Measurements from ENCODE around the gene DLGAP4.
A peak's percentile ranks its signal among the peaks of the same experiment; 100 is the strongest.
"Not testable (repeated sequence)": the region's sequence is repeated elsewhere in the genome, so short reads cannot be mapped to it uniquely, and the experiment has no call there.

The DLGAP4 gene

GRCh38 chr20:36550790-36551299, 244.7 kb downstream of the DLGAP4 start:
- Histone ChIP-seq H3K27ac (ENCODE audit: low read depth, low read length) (no peak overlapping the region), H3K4me1 (ENCODE audit: insufficient read depth, low read length) (no peaks in the 10 kb centered on the region), H3K36me3 (ENCODE audit: insufficient read depth, low read length) (peaks cover 33% of the 10 kb centered on the region), H3K9ac (ENCODE audit: low read depth, low read length) (no peak overlapping the region), H3K4me3 (ENCODE audit: low read length) (no peak overlapping the region), H3K27me3 (ENCODE audit: insufficient read depth, low read length) (no peaks in the 10 kb centered on the region), H3K9me3 (ENCODE audit: insufficient read depth, low read depth, low read length) (no peaks in the 10 kb centered on the region)
- WGBS = 83% methylated on average over 15 of the region's 15 CpGs

DNA sequence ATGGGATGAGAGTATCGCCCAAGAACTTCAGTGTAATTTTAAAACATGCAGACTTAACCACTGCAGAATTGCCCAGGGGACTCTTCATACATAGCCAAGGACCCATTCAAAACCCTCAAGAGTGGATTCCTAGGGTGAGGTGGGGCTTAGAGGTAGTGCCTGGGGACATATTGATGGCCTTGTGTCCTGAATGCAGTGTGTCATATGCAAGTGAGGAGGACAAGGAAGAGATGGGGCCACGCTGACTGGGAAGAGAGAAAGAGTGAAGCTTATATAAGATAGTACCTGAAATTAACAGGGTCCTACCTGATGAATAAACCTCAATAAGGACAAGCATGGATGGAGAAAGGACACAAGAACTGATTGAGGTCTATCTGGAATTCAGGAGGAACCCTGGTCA, 249.1 kb downstream of the DLGAP4 start:
- Histone ChIP-seq H3K4me1 (ENCODE audit: insufficient read depth, low read length) (no peaks in the 10 kb centered on the region), H3K4me3 (ENCODE audit: low read length) (no peak overlapping the region), H3K9me3 (ENCODE audit: insufficient read depth, low read depth, low read length) (no peaks in the 10 kb centered on the region), H3K36me3 (ENCODE audit: insufficient read depth, low read length) (no peaks in the 10 kb centered on the region), H3K9ac (ENCODE audit: low read depth, low read length) (no peak overlapping the region), H3K27me3 (ENCODE audit: insufficient read depth, low read length) (no peaks in the 10 kb centered on the region), H3K27ac (ENCODE audit: low read depth, low read length) (no peak overlapping the region)
- 94% methylated on average over 2 of the region's 2 CpGs for WGBS

DNA sequence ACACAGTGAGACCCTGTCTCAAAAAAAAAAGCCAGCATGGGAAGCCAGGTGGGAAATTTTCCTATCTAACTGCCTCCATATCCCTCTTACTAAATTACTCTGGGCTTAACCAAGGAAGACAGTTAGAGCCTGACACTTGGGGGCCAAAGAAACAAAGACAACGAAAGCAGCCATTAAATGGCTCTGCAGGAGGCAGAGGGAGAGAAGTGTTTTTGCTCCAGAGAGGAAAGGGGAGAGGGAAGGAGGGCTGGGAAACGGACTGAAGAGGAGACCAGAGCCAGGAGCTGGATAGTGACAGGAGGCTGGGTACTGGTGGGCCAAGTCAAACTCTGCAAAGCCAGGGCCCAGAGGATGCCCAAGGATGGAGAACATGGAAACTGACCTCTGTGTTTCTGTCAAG, 256.6 kb downstream of the DLGAP4 start:
- no peak overlapping the region; the same call in 1 of the 2 replicates for H3K27ac ChIP-seq (ENCODE audit: low read depth, low read length)
- H3K4me1 ChIP-seq (ENCODE audit: insufficient read depth, low read length) = peaks cover 13% of the 10 kb centered on the region
- no peak overlapping the region for H3K4me3 ChIP-seq (ENCODE audit: low read length)
- no peaks in the 10 kb centered on the region for H3K27me3 ChIP-seq (ENCODE audit: insufficient read depth, low read length)
- H3K36me3 ChIP-seq (ENCODE audit: insufficient read depth, low read length) = peaks cover 5% of the 10 kb centered on the region; the same call in 1 of the 2 replicates
- H3K9ac ChIP-seq (ENCODE audit: low read depth, low read length) = no peak overlapping the region
- WGBS = 6% methylated on average over 2 of the region's 2 CpGs
- peaks cover 10% of the 10 kb centered on the region for H3K9me3 ChIP-seq (ENCODE audit: insufficient read depth, low read depth, low read length)

GRCh38 chr20:36563374-36563773, 257.2 kb downstream of the DLGAP4 start:
- 83% methylated on average over 1 of the region's 1 CpG for WGBS
- H3K9ac ChIP-seq (ENCODE audit: low read depth, low read length) = no peak overlapping the region
- peaks cover 10% of the 10 kb centered on the region for H3K9me3 ChIP-seq (ENCODE audit: insufficient read depth, low read depth, low read length)
- H3K4me1 ChIP-seq (ENCODE audit: insufficient read depth, low read length) = peaks cover 13% of the 10 kb centered on the region
- H3K27ac ChIP-seq (ENCODE audit: low read depth, low read length) = no peak overlapping the region
- H3K27me3 ChIP-seq (ENCODE audit: insufficient read depth, low read length) = no peaks in the 10 kb centered on the region
- H3K4me3 ChIP-seq (ENCODE audit: low read length) = no peak overlapping the region
- H3K36me3 ChIP-seq (ENCODE audit: insufficient read depth, low read length) = peaks cover 5% of the 10 kb centered on the region; the same call in 1 of the 2 replicates

DNA sequence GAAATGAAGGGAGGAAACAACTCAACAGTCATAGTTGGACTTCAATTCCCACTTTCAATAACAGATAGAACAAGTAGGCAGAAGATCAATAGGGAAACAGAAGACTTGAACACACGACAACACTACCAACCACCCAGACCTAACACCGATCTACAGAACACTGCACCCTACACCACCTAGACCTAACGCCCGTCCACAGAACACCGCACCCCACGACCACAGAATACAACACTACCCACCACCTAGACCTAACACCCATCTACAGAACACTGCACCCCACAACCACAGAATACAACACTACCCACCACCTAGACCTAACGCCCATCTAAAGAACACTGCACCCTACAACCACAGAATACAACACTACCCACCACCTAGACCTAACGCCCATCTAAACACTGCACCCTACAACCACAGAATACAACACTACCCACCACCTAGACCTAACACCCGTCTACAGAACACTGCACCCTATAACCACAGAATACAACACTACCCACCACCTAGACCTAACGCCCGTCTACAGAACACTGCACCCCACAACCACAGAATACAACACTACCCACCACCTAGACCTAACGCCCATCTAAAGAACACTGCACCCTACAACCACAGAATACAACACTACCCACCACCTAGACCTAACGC, 258.1 kb downstream of the DLGAP4 start:
- not testable (repeated sequence) for H3K9ac ChIP-seq (ENCODE audit: low read depth, low read length); H3K27me3 ChIP-seq (ENCODE audit: insufficient read depth, low read length); H3K36me3 ChIP-seq (ENCODE audit: insufficient read depth, low read length); H3K9me3 ChIP-seq (ENCODE audit: insufficient read depth, low read depth, low read length); H3K27ac ChIP-seq (ENCODE audit: low read depth, low read length); H3K4me3 ChIP-seq (ENCODE audit: low read length)
- H3K4me1 ChIP-seq (ENCODE audit: insufficient read depth, low read length) = peaks cover 13% of the 10 kb centered on the region
- WGBS = 95% methylated on average over 13 of the region's 13 CpGs

GRCh38 chr20:36564726-36565121, 258.6 kb downstream of the DLGAP4 start:
- peaks cover 16% of the 10 kb centered on the region for H3K4me1 ChIP-seq (ENCODE audit: insufficient read depth, low read length)
- H3K4me3 ChIP-seq (ENCODE audit: low read length); H3K27ac ChIP-seq (ENCODE audit: low read depth, low read length); H3K27me3 ChIP-seq (ENCODE audit: insufficient read depth, low read length); H3K9ac ChIP-seq (ENCODE audit: low read depth, low read length); H3K36me3 ChIP-seq (ENCODE audit: insufficient read depth, low read length); H3K9me3 ChIP-seq (ENCODE audit: insufficient read depth, low read depth, low read length): not testable (repeated sequence)
- 93% methylated on average over 6 of the region's 6 CpGs for WGBS

DNA sequence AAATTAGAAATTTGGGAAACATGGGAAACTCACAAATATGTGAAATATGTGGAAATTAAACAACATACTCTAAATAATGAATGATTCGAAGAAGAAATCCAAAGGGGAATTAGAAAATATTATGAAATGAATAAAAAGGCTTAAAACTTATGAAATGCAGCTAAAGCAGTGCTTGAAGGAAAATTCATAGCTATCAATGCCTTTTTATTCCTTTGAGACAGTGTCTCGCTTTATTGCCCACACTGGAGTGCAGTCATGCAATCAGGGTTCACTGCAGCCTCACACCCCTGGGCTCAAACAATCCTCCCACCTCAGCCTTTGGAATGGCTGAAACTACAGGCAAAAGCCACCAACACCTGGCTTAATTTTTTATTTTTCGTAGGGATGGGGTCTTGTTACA, 259.4 kb downstream of the DLGAP4 start:
- H3K36me3 ChIP-seq (ENCODE audit: insufficient read depth, low read length) = peaks cover 5% of the 10 kb centered on the region; the same call in 1 of the 2 replicates
- H3K9ac ChIP-seq (ENCODE audit: low read depth, low read length) = no peak overlapping the region
- no peak overlapping the region for H3K27ac ChIP-seq (ENCODE audit: low read depth, low read length)
- WGBS = 97% methylated on average over 3 of the region's 3 CpGs
- peaks cover 22% of the 10 kb centered on the region for H3K4me1 ChIP-seq (ENCODE audit: insufficient read depth, low read length)
- no peaks in the 10 kb centered on the region for H3K27me3 ChIP-seq (ENCODE audit: insufficient read depth, low read length)
- H3K9me3 ChIP-seq (ENCODE audit: insufficient read depth, low read depth, low read length) = peaks cover 10% of the 10 kb centered on the region
- H3K4me3 ChIP-seq (ENCODE audit: low read length) = no peak overlapping the region

DNA sequence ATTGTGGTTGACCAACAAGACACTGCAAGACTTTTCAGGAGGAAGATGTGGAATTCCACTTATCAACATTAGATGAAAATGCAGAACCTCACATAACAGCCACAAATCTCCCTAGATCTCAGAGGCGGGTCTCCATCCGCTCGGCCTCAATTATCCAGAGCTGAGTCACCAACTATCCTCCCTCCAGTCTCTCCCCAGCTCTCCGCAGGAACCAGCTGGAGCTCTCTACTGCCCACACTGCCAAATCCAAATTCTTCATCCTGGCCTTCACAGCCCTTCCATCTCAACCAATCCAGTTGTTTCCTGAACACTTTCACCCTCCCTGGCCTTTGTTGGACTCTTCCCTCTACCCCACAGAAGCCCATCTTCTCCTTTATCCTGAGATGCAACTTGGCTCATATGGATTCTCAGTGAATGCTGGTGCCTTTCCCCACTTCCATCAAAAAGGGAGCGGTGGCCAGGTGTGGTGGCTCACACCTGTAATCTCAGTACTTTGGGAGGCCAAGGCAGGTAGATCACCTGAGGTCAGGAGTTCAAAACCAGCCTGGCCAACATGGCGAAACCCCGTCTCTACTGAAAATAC, 263.8 kb downstream of the DLGAP4 start:
- Histone ChIP-seq H3K27ac (ENCODE audit: low read depth, low read length) (0 out of 2 replicates have a peak overlapping the region, but pooled peaks have one; percentile 7), H3K4me3 (ENCODE audit: low read length) (no peak overlapping the region), H3K9me3 (ENCODE audit: insufficient read depth, low read depth, low read length) (peaks cover 9% of the 10 kb centered on the region), H3K36me3 (ENCODE audit: insufficient read depth, low read length) (peaks cover 5% of the 10 kb centered on the region; the same call in 1 of the 2 replicates), H3K9ac (ENCODE audit: low read depth, low read length) (no peak overlapping the region), H3K27me3 (ENCODE audit: insufficient read depth, low read length) (no peaks in the 10 kb centered on the region), H3K4me1 (ENCODE audit: insufficient read depth, low read length) (peaks cover 29% of the 10 kb centered on the region)
- 76% methylated on average over 7 of the region's 7 CpGs for WGBS

GRCh38 chr20:36571564-36572504, 265.7 kb downstream of the DLGAP4 start:
- peak overlapping the region; percentile 54 for H3K4me3 ChIP-seq (ENCODE audit: low read length)
- peak overlapping the region; percentile 94 for H3K27ac ChIP-seq (ENCODE audit: low read depth, low read length)
- 4% methylated on average over 17 of the region's 17 CpGs for WGBS
- H3K9me3 ChIP-seq (ENCODE audit: insufficient read depth, low read depth, low read length) = no peaks in the 10 kb centered on the region
- no peaks in the 10 kb centered on the region for H3K27me3 ChIP-seq (ENCODE audit: insufficient read depth, low read length)
- peaks cover 36% of the 10 kb centered on the region for H3K4me1 ChIP-seq (ENCODE audit: insufficient read depth, low read length)
- peaks cover 4% of the 10 kb centered on the region; the same call in 1 of the 2 replicates for H3K36me3 ChIP-seq (ENCODE audit: insufficient read depth, low read length)
- H3K9ac ChIP-seq (ENCODE audit: low read depth, low read length) = peak overlapping the region; percentile 80

- no peaks in the 10 kb centered on the region for H3K9me3 ChIP-seq (ENCODE audit: insufficient read depth, low read depth, low read length)
These were observed 266.6 kb downstream of the DLGAP4 start for GRCh38 chr20:36572701-36573102.

More at GRCh38 chr20:36572701-36573102, 266.6 kb downstream of the DLGAP4 start:
- Histone ChIP-seq H3K27me3 (ENCODE audit: insufficient read depth, low read length) (no peaks in the 10 kb centered on the region), H3K27ac (ENCODE audit: low read depth, low read length) (peak overlapping the region; percentile 94), H3K9ac (ENCODE audit: low read depth, low read length) (peak overlapping the region; percentile 80), H3K4me3 (ENCODE audit: low read length) (peak overlapping the region; percentile 54), H3K4me1 (ENCODE audit: insufficient read depth, low read length) (peaks cover 36% of the 10 kb centered on the region), H3K36me3 (ENCODE audit: insufficient read depth, low read length) (peaks cover 4% of the 10 kb centered on the region; the same call in 1 of the 2 replicates)
- WGBS = 6% methylated on average over 20 of the region's 20 CpGs
